H9 (cell line): ENCODE data around the gene KIF19. TPM values are rescaled to one million over a fixed set of nuclear protein-coding genes. Genes with fewer than 3 reads are reported as not detected.
A peak's percentile ranks its signal among the peaks of the same experiment; 100 is the strongest.

Source experiments
- DNase-seq: peaks from one replicate; pipeline ENCODE4 v3.0.0-alpha.2; 2017
- H2AFZ ChIP-seq: one replicate; pipeline ENCODE4 v1.6.1; 2013; ENCODE audit warnings: mild to moderate bottlenecking, low read length, control low read depth, moderate library complexity
- H2AK5ac ChIP-seq: 2 replicates; pipeline ENCODE4 v1.6.1; 2013; ENCODE audit warnings: low read length, control low read depth, mixed read lengths; ENCODE audit not compliant: insufficient read length
- H2BK120ac ChIP-seq: one replicate; pipeline ENCODE4 v1.6.1; 2013; ENCODE audit warnings: low read depth, mild to moderate bottlenecking, low read length, control low read depth, inconsistent platforms; ENCODE audit not compliant: poor library complexity, severe bottlenecking
- H2BK12ac ChIP-seq: 2 replicates; pipeline ENCODE4 v1.6.1; 2013; ENCODE audit warnings: low read length, control low read depth, mixed read lengths, low read depth; ENCODE audit not compliant: insufficient read length
- H2BK15ac ChIP-seq: 2 replicates; pipeline ENCODE4 v1.6.1; 2013; ENCODE audit warnings: low read depth, low read length, control low read depth
- H2BK20ac ChIP-seq: one replicate; pipeline ENCODE4 v1.6.1; 2013; ENCODE audit warnings: low read depth, mild to moderate bottlenecking, low read length, control low read depth, inconsistent platforms; ENCODE audit not compliant: poor library complexity, severe bottlenecking
- H2BK5ac ChIP-seq: 2 replicates; pipeline ENCODE4 v1.6.1; 2013; ENCODE audit warnings: low read length, control low read depth, mixed read lengths; ENCODE audit not compliant: insufficient read length
- H3K14ac ChIP-seq: 2 replicates; pipeline ENCODE4 v1.6.1; 2013; ENCODE audit warnings: low read length, control low read depth; ENCODE audit not compliant: insufficient read depth
- H3K18ac ChIP-seq: 2 replicates; pipeline ENCODE4 v1.6.1; 2013; ENCODE audit warnings: low read depth, mild to moderate bottlenecking, mixed read lengths, low read length, control low read depth; ENCODE audit not compliant: insufficient read length
- H3K23ac ChIP-seq: 2 replicates; pipeline ENCODE4 v1.6.1; 2013; ENCODE audit warnings: low read length, control low read depth, mixed read lengths, low read depth; ENCODE audit not compliant: insufficient read length
- H3K23me2 ChIP-seq: 2 replicates; pipeline ENCODE4 v1.6.1; 2013; ENCODE audit warnings: low read depth, mild to moderate bottlenecking, mixed read lengths, low read length, control low read depth; ENCODE audit not compliant: insufficient read length, poor library complexity, severe bottlenecking
- H3K27ac ChIP-seq: 2 replicates; pipeline ENCODE4 v1.5.1; 2013; ENCODE audit warnings: low read length, control low read depth, mixed read lengths, low read depth; ENCODE audit not compliant: insufficient read length
- H3K27me3 ChIP-seq: 2 replicates; pipeline ENCODE4 v1.6.1; 2013; ENCODE audit warnings: low read length, control low read depth, inconsistent platforms; ENCODE audit not compliant: insufficient read depth
- H3K4ac ChIP-seq: 2 replicates; pipeline ENCODE4 v1.6.1; 2013; ENCODE audit warnings: low read depth, mild to moderate bottlenecking, control low read depth, inconsistent platforms, low read length, moderate library complexity
- H3K4me1 ChIP-seq: 2 replicates; pipeline ENCODE4 v1.6.1; 2013; ENCODE audit warnings: low read length, control low read depth, inconsistent platforms; ENCODE audit not compliant: insufficient read depth
- H3K4me2 ChIP-seq: 2 replicates; pipeline ENCODE4 v1.6.1; 2013; ENCODE audit warnings: low read length, control low read depth, mixed read lengths; ENCODE audit not compliant: insufficient read length, insufficient read depth
- H3K56ac ChIP-seq: 2 replicates; pipeline ENCODE4 v1.6.1; 2013; ENCODE audit warnings: low read depth, mild to moderate bottlenecking, mixed read lengths, low read length, control low read depth; ENCODE audit not compliant: insufficient read length
- H3K79me1 ChIP-seq: 2 replicates; pipeline ENCODE4 v1.6.1; 2013; ENCODE audit warnings: low read depth, mild to moderate bottlenecking, moderate library complexity, low read length, control low read depth, inconsistent platforms; ENCODE audit not compliant: insufficient read depth, poor library complexity, severe bottlenecking
- H3K79me2 ChIP-seq: 2 replicates; pipeline ENCODE4 v1.6.1; 2013; ENCODE audit warnings: low read length, control low read depth, inconsistent platforms; ENCODE audit not compliant: insufficient read depth
- H3K9ac ChIP-seq: 2 replicates; pipeline ENCODE4 v1.6.1; 2013; ENCODE audit warnings: low read length, control low read depth, mixed read lengths; ENCODE audit not compliant: insufficient read length; ENCODE audit errors: extremely low read depth
- H3K9me3 ChIP-seq: one replicate; pipeline ENCODE4 v1.6.1; 2013; ENCODE audit warnings: low read depth, low read length, inconsistent platforms; ENCODE audit not compliant: control insufficient read depth
- H3T11ph ChIP-seq: one replicate; pipeline ENCODE4 v1.6.1; 2013; ENCODE audit warnings: mild to moderate bottlenecking, low read length, control low read depth, inconsistent platforms
- H4K20me1 ChIP-seq: one replicate; pipeline ENCODE4 v1.6.1; 2013; ENCODE audit not compliant: control insufficient read depth, insufficient read length, insufficient read depth
- H4K5ac ChIP-seq: 2 replicates; pipeline ENCODE4 v1.6.1; 2013; ENCODE audit warnings: low read depth, mild to moderate bottlenecking, mixed read lengths, low read length, control low read depth; ENCODE audit not compliant: insufficient read length
- H4K8ac ChIP-seq: replicated peaks from 2 replicates; pipeline ENCODE4 v1.6.1; 2013; ENCODE audit warnings: low read length, control low read depth, mixed read lengths, low read depth; ENCODE audit not compliant: insufficient read length
- H4K91ac ChIP-seq: 2 replicates; pipeline ENCODE4 v1.6.1; 2013; ENCODE audit warnings: low read depth, mild to moderate bottlenecking, moderate library complexity, mixed read lengths, low read length, control low read depth; ENCODE audit not compliant: insufficient read length
- H3K27ac Mint-ChIP-seq, 3 experiments: 2 replicates in 2 of 3; 3 replicates in 1 of 3; pipeline ENCODE4 v1.8.0; 2020 to 2021; ENCODE audit warnings: mixed read lengths in 3 of 3, mild to moderate bottlenecking in 1 of 3, moderate library complexity in 1 of 3
- H3K27me3 Mint-ChIP-seq: 2 replicates; pipeline ENCODE4 v1.8.0; 2021; ENCODE audit warnings: low read depth, mild to moderate bottlenecking, moderate library complexity, mixed read lengths
- H3K36me3 Mint-ChIP-seq, 3 experiments: 2 replicates in 2 of 3; 3 replicates in 1 of 3; pipeline ENCODE4 v1.8.0; 2020 to 2021; ENCODE audit warnings: low read depth in 3 of 3, mixed read lengths in 3 of 3; ENCODE audit not compliant: insufficient read depth in 1 of 3
- H3K4me1 Mint-ChIP-seq, 2 experiments: 2 replicates each; pipeline ENCODE4 v1.8.0; 2020; ENCODE audit warnings: mixed read lengths in 2 of 2
- H3K4me3 Mint-ChIP-seq, 2 experiments: 2 replicates in 1 of 2; 3 replicates in 1 of 2; pipeline ENCODE4 v1.8.0; 2020 to 2021; ENCODE audit warnings: mild to moderate bottlenecking in 2 of 2, mixed read lengths in 2 of 2, moderate library complexity in 1 of 2
- H3K9me3 Mint-ChIP-seq, 2 experiments: 2 replicates in 1 of 2; 3 replicates in 1 of 2; pipeline ENCODE4 v1.8.0; 2020; ENCODE audit warnings: mild to moderate bottlenecking in 2 of 2, mixed read lengths in 2 of 2, moderate library complexity in 1 of 2
- CTCF ChIP-seq: fragments of 200-600 bp; sonication (generic); conservative IDR thresholded peaks from 3 replicates; pipeline ENCODE4 v1.8.0; 2021; ENCODE audit warnings: antibody characterized with exemption, mild to moderate bottlenecking
- WGBS: extraction: QIAGEN DNeasy Blood & Tissue Kit; methylation state at CpG from one replicate; pipeline ENCODE4 v1.1.7; 2013; ENCODE audit warnings: missing lambda C conversion rate, low lambda C conversion rate, mixed read lengths; ENCODE audit not compliant: insufficient read length; ENCODE audit errors: extremely low coverage; 5-methylcytosine and 5-hydroxymethylcytosine counted together
- total RNA-seq: library from RNA; stranded (reverse); gene quantifications from 2 replicates; pipeline ENCODE4 v1.2.1, GENCODE V29; 2021

The KIF19 gene
- total RNA-seq, 1 experiment from 2014 or later: 0.13 TPM

DNA sequence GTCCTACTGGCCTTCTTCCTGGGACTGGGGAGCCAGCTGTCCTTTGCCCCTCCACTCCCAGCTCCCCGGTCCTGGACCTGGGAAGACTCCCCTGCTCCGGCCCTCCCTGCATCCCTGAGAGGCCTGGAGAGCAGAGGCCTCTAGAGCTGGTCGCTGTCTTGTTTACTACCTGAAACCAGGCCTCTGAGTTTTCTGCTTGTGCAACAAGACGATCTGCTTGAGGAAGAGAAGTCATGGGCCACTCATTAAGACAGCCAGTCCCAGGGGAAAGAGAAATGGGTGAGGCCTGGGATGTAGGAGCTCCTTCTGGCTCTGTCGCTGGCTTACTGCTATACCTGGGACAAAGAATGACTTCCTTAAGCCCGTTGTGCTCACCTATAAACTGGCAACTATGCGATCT lies 76.0 kb downstream of the KIF19 start:
- Mint-ChIP-seq H3K4me3 (no peak overlapping the region), H3K9me3 (no peaks in the 10 kb centered on the region), H3K36me3 (no peaks in the 10 kb centered on the region), H3K27ac (no peak overlapping the region; a peak in 1 of 7 replicates), H3K27me3 (peaks cover 8% of the 10 kb centered on the region), H3K4me1 (peaks cover 14 to 18% of the 10 kb centered on the region in 2 experiments)
- no peak overlapping the region for H2BK12ac ChIP-seq
- H3K56ac ChIP-seq: no peak overlapping the region
- no peak overlapping the region for H4K91ac ChIP-seq
- no CpG with 5 or more reads among the region's 7 CpGs for WGBS
- no peak overlapping the region for H3K4ac ChIP-seq
- H3T11ph ChIP-seq: no peak overlapping the region
- no peak overlapping the region for H3K14ac ChIP-seq
- H3K9me3 ChIP-seq: no peaks in the 10 kb centered on the region
- H2BK120ac ChIP-seq: no peak overlapping the region
- TF ChIP-seq CTCF: no peak
- H2BK20ac ChIP-seq: no peak overlapping the region
- H3K79me2 ChIP-seq: no peaks in the 10 kb centered on the region
- H3K4me2 ChIP-seq: no peak overlapping the region
- H3K4me1 ChIP-seq: peaks cover 5% of the 10 kb centered on the region; the same call in 1 of the 2 replicates
- H3K79me1 ChIP-seq: no peaks in the 10 kb centered on the region
- H3K9ac ChIP-seq: no peak overlapping the region
- H2AK5ac ChIP-seq: no peak overlapping the region
- no peaks in the 10 kb centered on the region for H3K27me3 ChIP-seq
- H4K8ac ChIP-seq: no peak overlapping the region
- H3K23me2 ChIP-seq: no peaks in the 10 kb centered on the region
- H2AFZ ChIP-seq: no peak overlapping the region
- no peak for DNase-seq
- H2BK15ac ChIP-seq: no peak overlapping the region
- H4K5ac ChIP-seq: no peak overlapping the region
- no peak overlapping the region for H2BK5ac ChIP-seq
- H4K20me1 ChIP-seq: no peaks in the 10 kb centered on the region
- H3K23ac ChIP-seq: no peak overlapping the region
- H3K18ac ChIP-seq: peak overlapping the region; percentile 30
- no peak overlapping the region for H3K27ac ChIP-seq
